Ishikawa (cell line): ENCODE data around the gene POLR2E.

Experiments used
- CREB1 ChIP-seq: IDR thresholded peaks from 2 replicates; pipeline ENCODE4 v1.6.1; 2012; ENCODE audit warnings: low read depth
- EGR1 ChIP-seq: IDR thresholded peaks from 2 replicates; pipeline ENCODE4 v1.6.1; 2012
- FOXM1 ChIP-seq: IDR thresholded peaks from 2 replicates; pipeline ENCODE4 v1.6.1; 2012; ENCODE audit warnings: low read depth, borderline replicate concordance
- RAD21 ChIP-seq: IDR thresholded peaks from 2 replicates; pipeline ENCODE4 v1.6.1; 2012; ENCODE audit warnings: low read depth

- TF ChIP-seq FOXM1, result no peak
- no peak for TF ChIP-seq RAD21
- no peak for TF ChIP-seq EGR1
- TF ChIP-seq CREB1, result no peak
These were observed 28.3 kb downstream of the POLR2E start, which contains the start of gene ARHGAP45 for GRCh38 chr19:1066748-1067340.
